GM21526 (cell line): ENCODE results near the gene DCST2.
A peak's percentile ranks its signal among the peaks of the same experiment; 100 is the strongest.
"Not testable (repeated sequence)": the region's sequence is repeated elsewhere in the genome, so short reads cannot be mapped to it uniquely, and the experiment has no call there.

ENCODE experiments used
- ATAC-seq: cut with Tn5 transposase; IDR thresholded peaks from one replicate; pipeline ENCODE4 v1.9.1; 2021; ENCODE audit warnings: moderate library complexity; ENCODE audit not compliant: unreplicated experiment, low FRiP score

The DCST2 gene

DNA sequence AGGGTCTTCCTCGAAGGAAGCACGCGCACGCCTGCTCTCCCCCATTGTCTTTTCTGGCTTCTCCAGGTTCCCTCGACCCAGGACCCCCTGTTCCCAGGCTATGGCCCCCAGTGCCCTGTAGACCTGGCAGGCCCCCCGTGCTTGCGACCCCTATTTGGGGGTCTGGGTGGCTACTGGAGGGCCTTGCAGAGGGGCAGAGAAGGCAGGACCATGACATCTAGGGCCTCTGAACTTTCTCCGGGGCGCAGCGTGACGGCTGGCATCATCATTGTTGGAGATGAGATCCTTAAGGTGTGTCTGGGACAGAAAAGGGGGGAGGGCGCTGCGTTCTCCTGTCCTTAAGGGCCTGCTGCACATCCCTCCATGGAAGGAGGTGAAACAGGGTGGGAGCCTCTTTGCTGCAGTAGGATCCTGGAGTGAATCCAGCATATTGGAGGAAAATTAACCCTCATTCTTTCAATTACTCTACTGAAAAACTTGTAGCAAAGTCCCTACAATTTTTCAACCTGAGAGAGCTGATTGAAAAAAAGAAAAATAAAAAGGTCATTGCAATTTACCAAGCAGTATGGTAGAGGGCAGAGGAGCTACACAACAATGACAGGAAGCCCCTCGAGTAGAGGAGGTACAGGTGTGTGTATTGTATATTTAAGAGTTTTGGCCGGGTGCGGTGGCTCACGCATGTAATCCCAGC, 49.7 kb downstream of the DCST2 start:
- no peak for ATAC-seq

DNA sequence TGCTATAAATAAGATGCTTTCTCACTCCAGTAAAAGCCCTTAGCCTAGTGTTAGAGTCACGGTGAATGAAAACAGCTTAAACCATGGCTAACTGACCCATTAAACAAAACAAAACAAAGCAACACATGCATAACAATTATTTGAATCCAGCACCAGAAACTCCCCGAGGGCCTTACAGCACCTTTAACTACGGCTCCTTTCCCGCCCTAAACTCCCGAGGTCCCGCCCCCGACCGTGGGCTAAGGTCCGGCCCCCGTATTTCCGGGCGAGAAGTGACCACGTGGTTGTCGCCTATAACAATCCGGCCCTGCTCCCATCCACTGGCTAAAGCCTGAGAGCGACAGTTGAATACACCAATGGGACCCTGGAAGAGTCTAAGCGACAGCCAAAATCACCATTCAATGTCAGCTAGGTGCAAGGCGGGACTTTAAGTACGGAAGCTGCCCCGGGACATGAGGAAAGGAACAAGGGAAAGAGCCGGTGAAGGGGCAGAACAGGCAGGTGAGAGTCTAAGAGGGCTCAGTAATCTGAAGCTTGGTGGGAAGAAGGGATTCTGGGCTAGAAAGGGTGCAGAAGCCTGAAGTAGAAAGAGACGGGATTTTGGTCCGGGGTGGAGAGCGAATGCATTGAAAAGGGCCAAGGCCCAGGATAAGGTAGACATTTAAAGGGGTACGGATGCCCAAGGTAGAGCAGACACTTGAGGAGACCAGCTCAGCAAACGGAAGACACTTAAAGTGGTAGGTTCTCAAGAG, 50.5 kb downstream of the DCST2 start, which contains the start of gene FLAD1:
Gene FLAD1, plus strand, starts transcription at position 448 of the 752 bp plus-strand sequence. CDS start 351 bp downstream, outside the sequence.
- ATAC-seq: peak; percentile 87

DNA sequence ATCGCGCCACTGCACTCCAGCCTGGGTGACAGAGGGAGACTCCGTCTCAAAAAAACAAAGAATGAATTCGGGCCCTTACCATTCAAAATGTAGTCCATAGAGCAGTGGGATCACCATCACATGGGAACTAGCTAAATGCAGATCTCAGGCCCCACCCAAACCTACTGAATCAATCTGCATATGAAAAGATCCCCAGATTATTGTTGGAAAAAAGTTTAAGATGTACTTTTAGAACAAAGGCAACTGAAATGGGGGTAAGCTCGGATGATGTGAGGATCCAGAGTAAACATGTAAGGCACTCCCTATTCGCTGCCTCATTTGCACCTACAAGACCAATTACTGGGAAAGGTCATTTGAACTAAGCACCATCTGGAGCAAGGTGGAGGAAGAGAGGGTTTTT, 51.2 kb downstream of the DCST2 start:
- peak; percentile 10 for ATAC-seq

DNA sequence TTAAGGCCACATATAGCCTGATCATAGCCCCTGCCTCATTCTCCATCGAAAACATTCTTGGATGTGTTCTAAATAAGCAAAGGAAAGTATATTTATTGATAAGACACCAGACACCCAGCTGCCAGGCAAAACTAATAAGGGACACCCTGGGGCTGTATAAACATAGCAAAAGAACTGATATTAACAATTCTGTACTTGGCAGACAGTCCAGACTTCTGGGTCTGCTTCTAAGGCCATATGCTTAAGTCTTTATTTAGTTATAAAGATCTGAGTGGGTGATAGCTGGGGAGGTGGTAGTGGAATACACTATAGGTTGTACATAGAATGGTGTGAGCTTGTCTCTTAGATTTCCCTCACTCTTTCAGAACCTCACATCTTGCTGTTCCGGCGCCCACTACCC, 55.2 kb downstream of the DCST2 start:
- ATAC-seq: no peak

DNA sequence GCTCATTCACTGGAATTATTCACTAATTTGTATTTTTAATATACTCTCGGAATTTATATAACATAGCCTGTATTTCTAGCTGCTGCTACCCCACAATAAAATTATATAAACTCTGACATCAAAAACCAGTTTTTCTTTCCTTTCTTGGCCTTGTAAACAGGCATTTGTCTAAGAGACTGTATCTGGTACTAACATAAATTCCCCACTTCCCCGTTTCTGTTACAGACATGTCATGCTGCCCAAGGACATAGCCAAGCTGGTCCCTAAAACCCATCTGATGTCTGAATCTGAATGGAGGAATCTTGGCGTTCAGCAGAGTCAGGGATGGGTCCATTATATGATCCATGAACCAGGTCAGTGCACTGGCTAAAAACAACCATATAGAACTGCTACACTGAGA, 55.8 kb downstream of the DCST2 start:
- ATAC-seq: not testable (repeated sequence)

DNA sequence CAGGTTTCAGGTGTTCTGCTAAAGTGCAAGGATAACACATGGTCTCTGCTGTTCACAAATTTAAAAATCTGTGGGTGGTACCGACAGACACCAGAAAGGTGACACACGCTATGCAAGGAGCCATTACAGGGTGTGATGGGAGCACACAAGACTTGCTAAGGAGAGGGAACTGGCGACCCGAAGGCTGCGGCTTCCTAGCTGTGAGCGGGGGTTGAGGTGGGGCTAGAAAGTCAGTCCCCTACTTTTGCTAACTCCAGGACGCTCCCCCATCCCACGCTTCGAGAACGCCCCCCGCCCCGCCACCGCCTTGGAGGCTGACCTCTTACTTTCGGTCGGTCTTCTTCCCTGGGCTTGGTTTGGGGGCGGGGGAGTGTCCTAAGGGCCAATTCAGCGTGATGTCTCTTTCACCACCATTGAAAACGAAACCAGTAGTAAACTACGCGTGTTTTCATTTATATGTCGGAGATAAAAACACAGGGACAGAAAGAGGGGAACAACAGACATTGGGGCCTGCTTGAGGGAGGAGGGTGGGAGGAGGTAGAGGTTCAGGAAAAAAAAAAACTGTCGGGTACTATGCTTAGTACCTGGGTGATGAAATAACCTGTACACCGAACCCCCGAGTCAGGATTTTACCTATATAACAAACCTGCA, 58.0 kb downstream of the DCST2 start:
- no peak for ATAC-seq

DNA sequence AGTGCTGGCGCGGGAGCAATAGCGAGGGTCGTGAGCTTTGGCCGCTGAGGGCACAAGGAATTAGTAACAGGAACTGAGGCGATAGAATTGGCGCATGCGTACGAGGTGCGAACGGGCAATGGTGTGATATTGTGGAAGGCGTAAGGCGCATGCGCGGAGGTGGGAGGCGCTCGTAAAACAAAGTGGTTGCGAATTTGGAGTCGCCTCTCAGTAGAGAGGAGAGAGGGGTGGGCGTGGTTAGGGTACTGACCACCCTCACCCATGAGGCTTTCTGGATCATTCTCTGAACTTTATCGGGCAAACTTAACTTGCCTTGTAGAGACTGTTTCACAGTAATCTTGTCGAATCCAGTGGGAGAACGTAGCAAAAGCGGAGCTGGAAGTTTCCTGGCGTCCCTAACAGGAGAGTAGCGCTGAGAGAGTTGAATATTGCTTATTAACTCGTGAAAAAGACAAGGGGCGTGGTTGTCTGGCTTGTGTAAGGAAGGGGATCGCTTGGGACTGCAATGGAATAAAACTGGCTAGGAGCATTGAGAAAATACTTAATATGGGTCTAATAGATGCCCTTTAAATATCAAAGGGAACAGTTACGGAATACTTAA, 58.7 kb downstream of the DCST2 start:
- ATAC-seq: peak; percentile 38

DNA sequence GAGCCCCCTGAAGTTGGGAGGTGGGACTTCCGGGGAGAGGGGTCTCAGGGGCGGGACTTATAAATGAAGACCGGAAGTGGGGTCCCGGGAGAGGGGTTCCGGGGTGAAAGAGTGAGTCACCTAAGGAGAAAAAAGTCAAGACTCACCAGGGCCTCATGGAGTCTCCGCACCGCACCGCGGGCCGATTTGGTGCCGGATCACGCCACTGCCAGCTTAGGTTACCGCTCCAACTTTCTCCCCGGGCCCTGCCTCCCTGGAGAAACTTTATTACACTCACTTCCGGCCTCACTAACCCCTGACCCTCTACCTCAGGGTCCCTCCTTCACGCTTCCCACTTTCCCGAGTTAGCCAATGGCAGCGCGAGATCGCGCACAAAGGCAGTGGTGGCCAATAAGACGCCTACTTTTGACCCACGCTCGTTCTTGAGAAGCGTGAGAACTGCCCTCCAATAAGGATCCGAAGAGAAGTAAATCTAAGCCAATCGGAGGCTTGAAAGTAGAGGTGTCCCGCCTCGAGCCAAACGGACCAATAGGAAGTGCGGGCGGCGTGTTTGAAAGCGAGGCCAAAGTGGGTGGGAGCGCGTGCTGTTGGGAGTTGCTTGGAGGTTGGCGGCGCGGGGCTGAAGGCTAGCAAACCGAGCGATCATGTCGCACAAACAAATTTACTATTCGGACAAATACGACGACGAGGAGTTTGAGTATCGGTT, 59.3 kb downstream of the DCST2 start, which contains the start of gene CKS1B:
Gene CKS1B, plus strand, starts transcription at position 580 of the 706 bp plus-strand sequence. Its CDS starts 65 bp downstream, at position 645.
- ATAC-seq: peak; percentile 74

DNA sequence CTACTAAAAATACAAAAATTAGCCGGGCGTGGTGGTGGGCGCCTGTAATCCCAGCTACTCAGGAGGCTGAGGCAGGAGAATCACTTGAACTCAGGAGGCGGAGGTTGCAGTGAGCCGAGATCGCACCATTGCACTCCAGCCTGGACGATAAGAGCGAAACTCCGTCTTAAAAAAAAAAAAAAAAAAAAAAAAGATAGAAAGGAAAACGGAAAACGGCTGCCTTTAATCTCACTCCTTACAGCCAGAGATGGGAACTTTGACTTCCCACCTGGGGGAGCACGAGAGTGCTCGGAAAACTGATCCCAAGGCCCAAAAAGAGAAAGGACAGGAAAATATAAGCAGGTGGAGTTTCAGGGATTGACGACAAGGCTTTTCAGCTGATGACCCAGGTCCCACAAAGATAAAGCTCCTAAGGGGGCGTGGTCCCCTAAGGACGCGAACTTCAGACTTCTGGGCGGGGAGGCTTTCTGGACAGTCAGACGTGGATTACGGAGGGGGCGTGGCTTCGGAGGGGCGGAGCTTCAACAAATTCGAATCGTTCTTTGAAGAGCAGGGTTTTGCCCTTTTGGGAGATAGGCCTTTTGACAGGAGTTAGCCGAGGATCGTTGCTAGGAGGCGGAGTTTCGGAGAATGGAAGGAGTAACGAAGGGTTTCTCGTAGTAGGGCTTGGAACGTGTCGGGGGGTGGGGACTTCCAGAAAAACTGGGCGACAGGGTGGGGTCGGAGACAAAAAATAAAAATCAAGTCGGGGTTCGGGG, 60.1 kb downstream of the DCST2 start:
- ATAC-seq: peak; percentile 26

DNA sequence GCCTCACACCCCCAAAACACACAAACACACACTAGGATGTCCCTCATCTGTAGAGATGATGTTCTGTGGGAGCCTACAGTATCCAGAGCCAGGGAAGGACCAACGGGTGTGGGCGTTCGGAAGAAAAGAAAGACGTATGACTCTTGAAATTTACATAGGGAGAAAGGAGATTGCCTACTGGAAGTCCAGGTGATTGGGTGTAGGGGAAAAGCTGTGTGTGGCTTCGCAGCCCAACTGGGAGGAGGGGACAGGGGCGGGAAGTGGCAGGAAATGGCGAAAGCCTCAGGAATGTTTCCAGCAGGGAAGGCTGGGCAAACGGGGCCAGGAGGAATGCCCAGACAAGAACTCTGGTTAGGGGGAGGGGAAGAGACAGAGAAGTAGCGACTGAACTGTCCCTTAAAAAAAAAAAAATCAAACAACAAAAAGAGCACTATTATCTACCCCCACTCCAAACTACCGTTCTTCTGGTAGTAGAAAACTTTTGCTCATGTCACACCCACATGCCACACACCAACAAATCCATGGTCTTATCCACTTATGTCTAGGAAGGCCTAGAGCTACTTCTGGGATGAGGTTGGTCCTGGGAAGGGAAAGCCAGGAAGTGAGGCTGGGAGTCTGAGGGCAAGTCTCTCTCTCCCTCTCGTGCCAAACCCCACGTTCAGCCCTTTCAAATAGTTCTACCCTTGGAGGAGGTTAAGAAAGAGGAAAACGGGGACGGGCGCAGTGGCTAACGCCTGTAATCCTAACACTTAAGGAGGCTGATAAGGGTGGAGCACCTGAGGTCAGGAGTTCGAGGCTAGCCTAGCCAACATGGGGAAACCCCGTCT, 60.9 kb downstream of the DCST2 start:
- ATAC-seq: no peak

DNA sequence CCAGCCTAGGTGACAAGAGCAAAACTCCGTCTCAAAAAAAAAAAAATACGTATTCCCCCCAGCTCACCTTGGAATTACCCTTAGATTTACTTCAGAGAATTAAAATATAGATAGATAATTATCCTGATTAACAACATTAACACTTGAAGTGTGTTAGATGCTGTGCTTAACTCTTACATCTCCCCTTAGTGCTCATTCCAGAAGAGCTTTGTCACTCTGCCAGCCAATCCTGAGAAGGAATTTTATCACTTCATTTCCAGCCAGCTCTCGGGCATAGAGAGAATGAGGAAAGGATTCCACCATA, 61.4 kb downstream of the DCST2 start:
- no peak for ATAC-seq

DNA sequence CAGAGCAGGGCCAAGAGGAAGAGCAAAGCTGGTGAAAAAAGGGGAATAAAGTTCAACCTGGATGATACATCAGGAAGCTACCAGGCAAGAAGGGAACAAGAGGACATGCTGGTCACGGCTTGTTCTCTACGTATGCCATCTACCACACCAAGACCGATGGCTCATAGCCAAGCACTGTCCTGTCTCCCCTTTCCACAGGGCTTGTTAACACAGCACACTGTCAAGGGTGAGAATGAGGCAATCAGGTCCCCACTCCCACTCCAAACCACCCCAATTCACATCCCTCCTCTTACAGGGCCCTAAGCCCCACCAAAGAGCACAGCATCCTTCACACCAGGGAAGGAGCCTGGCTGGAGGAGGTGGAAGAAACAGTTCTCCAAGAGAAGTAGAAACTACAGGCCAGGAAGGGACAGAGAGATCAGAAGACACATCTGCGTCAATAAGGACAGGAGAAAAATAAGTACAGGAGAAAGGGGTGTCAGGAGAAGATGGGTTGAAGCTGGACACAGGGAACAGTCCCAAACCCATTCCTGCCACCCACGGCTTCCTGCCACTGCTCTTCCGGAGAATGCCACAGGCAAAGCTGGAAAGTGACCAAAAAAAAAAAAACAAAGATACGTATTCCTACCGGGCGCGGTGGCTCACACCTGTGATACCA, 62.1 kb downstream of the DCST2 start:
- no peak for ATAC-seq

DNA sequence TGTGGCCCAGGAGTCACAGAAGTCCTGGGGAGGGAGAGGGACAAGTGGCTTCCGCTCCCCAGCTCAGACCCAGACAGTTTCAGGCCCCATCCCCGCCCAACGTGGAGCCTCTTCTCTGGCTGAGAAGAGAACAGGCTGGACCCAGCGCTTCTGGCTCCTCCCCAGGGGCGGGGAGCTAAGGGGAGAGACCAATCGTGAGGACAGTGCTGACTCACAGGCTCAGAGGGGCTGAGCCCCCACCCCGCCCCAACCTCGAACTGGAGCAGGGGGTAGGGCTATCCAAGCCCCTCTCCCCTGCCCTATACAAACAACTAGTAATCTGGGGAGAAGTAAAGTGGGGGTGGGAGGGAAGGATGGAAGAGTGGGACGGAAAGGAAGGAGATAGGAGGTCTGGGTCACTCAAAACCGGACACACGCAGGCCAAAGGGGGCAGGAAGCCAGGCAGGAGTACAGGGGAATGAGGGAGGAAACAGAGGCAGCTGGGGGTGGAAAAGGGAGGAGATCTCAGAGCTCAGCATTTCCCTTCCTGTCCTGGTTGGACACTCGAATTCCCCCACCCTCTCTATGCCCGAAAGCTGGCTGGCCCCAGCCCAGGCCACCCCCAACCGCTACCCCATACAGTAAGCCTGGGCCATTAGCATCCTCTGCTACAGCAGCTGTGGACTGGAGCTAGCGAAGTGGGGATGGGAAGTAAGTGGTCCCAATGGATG, 62.8 kb downstream of the DCST2 start, which contains the start of gene SHC1:
Gene SHC1, minus strand, starts transcription at position 117 of the 710 bp plus-strand sequence. CDS start 221 bp downstream, outside the sequence.
- ATAC-seq: no peak

DNA sequence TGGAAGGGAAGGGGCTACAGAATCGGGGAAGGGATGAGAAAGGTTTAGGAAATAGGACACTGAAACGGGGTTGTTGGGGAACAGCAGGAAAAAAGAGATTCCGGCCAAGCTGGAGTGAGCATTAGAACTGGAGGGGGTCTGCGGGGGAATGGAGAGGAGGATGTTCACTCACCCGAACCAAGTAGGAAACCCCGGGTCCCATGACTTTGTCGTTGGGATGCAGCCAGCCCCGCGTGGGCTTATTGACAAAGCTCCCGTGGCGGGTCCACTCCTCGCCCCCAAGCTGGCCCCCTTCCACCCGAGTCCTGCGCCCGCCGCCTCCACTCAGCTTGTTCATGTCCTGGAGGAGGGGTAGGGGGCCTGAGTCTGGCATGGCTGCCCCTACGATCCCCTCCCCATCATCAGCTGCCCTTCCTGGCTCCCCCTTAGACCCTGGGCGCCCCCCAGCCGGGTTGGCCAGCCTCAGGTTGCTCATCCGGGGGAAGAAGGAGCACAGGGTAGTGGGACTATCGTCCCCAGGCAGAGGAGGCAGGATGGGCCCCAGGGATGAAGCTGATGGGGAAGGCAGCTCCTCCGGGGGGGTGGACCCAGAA, 63.6 kb downstream of the DCST2 start:
- no peak for ATAC-seq

DNA sequence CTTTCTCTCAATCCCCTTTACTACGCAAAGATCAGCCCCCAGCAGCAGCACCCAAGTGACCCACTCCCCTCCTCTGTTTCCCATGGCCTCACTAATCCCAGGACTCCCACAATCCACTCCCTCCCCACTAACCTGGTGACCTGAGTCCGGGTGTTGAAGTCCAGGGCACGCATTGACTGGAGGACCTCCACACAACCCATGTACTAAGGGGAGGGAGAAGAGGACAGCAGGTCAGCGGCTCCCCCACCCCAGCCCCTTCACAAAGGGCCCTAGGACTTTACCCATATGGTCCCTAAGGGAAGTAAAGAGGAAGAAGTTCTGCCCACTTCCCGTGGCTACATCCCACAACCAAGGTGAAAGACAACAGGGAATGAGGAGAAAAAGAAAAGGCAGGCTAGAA, 64.3 kb downstream of the DCST2 start:
- ATAC-seq: no peak

DNA sequence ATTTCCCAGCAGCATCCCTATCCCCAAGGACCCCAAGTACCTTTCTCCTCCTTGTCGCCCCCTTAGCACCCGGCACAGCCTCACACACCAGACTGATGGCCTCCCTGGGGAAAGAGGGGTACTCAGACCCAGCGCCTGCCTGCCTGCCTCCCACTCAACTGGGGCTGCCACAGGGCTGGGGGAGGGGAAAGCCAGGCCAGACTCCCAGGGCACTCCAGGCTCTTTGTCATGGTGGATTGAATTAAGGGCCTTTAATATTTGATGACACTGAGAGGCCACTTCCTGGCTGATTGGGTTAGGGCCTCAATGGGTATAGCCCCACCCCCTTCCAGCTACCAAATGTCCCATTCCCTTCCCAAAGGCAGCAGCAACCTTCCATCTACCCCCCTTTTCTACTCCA, 64.8 kb downstream of the DCST2 start:
- ATAC-seq: no peak
